GM21737 (cell line): Measurements from ENCODE around the gene TFAP2A.

Experiments used
- ATAC-seq: cut with Tn5 transposase; IDR thresholded peaks from one replicate; pipeline ENCODE4 v1.9.1; 2021; ENCODE audit warnings: mild to moderate bottlenecking, moderate library complexity; ENCODE audit not compliant: unreplicated experiment

TFAP2A gene

DNA sequence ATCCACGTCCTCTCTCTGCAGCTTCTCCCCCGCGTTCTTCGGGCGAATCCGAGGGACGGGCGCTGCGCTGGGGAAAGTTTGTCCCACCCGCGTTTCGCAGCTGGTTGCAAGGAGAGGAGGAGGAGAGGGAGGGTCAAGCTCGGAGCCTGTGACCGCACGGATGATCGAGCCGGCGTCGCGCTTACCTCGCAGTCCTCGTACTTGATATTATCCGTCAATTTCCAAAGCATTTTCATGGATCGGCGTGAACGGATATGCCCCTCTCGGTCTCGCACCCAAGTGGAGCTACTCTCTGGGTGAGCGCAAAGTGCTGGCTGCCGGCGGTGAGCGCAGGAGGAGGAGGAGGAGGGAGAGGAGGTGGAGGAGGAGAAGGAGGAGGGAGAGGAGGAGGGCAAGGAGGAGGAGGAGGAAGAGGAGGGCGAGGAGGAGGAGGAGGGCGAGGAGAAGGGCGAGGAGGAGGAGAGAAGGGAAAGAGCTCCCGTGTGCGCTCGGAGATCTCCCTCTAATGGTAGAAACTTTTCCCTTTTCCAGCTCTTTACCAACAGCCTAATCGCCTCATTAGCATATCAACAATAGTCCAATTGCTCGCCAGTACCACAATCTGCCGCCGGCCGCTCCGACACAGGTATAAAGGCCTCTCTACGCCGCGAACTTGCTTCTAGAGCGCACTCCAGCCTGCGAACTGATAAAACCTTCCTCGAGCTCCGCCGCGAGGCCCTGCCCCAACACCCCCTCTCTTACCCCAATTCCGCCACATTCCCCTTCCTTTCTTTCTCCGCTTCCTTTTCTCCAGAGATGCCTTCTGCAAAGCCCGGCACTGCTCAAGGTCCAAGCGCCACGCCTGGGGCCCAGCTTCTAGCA lies at the start of gene TFAP2A:
TSS of gene TFAP2A (minus strand) at position 319 of the 861 bp plus-strand sequence. CDS start at position 236, 83 bp downstream.
- no peak for ATAC-seq

DNA sequence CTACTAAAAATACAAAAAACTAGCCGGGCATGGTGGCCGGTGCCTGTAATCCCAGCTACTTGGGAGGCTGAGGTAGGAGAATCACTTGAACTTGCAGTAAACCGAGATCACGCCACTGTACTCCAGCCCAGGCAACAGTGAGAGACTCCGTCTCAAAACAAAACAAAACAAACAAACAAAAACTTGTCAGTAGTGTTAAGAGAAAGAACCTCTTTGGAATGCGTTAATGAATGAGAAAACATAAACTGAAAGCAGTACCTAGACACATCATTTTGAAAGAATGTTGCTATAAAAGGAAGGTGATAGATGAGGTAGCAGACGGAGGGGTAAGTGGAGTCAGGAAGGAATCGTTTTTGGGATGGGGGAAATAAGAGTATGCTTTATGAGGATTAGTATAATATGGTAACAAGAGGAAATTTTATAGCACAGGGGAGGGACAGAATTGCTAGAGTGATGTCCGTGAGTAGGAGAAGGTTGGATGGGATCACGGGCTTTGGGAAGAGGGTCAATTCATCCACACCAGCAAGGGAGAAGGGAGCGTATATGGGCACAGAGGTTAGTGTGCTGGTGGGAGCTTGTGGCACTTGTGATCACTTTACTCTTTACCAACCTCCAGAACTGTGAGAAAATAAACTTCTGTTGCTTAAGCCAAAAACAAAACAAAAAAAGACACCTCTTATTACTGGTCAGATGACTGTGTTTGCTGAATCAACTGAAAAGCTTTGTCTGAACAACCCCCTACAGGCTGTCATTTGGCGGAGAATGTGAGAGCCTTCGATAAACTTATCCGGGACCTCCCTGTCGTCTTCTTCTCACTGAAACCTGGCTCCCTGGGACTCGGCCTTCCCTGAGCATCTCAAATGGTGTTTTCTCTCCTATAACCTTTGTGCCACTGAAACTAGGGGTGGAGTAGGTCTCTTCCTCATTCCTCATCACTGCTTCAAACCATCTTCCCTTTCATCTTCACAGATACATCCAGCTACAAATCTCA lies 48.9 kb upstream of the TFAP2A start:
- no peak for ATAC-seq

DNA sequence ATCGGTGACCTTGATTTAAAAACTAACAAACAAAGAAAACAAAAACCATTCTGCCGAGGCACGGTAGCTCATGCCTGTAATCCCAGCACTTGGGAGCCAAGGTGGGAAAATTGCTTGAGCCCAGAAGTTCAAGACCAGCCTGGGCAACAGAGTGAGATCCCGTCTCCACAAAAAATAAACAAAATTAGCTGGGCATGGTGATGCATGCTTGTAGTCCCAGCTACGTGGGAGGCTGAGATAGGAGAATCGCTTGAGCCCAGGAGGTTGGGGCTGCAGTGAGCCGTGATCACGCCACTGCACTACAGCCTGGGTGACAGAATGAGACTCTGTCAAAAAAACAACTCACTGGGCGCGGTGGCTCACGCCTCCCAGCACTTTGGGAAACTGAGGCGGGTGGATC lies 48.2 kb upstream of the TFAP2A start:
- ATAC-seq: no peak

DNA sequence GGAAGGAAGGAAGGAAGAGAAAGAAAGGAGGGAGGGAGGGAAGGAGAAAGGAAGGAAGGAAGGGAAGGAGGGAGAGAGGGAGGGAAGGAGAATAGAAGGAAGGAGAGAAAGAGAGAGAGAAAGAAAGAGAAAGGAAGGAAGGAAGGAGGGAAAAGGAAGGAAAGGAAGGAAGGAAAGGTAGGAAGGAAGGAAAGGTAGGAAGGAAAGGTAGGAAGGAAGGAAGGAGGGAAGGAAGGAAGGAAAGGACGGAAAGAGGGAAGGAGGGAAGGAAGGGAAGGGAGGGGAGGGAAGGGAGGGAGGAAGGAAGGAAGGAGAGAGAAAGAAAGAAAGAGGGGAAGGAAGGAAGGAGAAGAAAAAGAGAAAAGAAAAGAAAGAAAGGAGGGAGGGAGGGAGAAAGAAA lies 47.0 kb upstream of the TFAP2A start:
- no peak for ATAC-seq

DNA sequence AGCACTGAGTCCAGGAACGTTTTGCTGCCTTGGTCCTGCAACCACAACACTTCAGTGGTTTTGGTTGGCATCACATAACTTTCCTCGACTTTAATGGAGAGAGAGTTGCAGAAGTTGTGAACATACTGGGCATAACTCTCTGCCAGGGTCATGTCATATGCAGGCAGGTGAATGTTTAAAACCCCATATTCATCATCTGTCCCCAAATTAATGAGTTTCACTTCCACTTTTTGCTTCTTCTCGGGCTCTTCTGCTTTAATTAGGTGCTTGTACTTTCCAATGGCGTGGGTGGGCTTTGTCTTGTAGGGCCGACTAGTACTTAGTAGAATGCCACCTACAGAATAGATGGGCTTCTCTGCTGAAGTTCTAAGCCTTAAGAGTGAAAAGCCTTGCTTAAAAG lies 45.2 kb upstream of the TFAP2A start:
- peak; percentile 92 for ATAC-seq

DNA sequence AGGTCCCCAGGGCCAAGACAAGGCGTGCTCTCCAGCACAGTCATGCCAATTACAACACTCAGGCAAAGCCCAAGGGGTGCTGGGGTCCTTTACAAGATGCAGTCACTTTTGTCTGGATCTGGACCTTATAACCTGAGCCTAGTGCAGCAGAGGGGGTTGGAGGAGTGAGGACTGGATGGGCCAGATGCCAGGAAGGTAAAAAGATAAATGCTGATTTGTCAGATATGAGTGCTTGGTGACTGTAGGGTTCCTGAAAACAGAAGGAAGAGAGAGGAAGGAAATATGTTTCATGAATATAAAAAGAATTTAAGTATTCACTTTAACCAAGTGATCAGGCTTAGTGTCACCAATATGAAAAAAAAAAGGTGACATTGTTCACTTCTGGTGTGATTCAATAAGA lies 43.4 kb upstream of the TFAP2A start:
- ATAC-seq: no peak

DNA sequence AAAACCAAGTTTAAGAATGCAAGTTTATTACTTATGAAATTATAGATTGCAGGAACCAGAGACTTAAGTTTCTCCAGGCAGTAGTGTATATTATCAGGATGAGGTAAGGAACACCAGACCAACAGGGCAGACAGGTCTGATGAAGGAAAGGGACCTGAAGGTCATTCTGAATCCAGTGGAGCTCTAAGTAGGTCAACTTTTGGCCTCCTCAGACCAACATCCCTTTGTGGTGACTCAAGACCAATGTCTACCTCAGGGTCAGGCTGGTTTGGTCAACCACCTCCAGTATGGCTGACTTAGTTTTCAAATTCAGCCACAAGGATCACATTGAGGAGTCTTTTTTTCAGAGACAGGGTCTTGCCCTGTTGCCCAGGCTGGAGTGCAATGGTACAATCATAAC lies 38.7 kb upstream of the TFAP2A start:
- no peak for ATAC-seq

DNA sequence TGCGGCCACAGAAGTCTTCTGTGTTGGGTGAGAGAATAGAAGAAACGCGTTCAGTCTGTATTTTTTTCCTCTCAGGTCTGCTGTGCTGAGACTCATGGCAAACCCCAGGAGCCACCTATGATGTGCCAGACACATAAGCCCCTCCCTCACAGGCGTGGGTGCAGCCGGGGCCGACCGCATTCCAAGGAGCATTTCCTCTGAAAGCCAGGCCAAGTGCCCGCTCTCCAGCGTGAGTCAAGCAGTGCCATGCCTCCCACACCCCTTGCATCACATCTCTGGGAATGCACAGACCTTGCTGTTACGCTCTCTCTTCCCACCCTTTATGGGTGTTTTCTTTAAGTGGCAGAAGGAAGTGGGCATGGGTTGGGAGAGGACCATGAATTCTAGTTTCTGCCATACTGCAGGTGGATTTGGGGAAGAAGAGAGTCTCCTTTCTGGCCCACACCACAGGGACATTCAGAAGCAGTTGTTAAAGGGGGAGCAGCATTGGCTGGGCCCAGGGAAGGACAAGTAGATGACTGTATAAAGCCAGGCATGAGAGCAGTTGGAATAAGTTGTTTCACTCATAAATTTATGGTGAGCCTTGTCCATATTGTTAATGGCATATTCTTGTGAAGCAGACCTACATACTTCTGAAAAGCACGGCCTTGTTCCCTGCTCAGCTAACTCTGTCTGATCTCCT lies 37.1 kb upstream of the TFAP2A start:
- ATAC-seq: no peak

DNA sequence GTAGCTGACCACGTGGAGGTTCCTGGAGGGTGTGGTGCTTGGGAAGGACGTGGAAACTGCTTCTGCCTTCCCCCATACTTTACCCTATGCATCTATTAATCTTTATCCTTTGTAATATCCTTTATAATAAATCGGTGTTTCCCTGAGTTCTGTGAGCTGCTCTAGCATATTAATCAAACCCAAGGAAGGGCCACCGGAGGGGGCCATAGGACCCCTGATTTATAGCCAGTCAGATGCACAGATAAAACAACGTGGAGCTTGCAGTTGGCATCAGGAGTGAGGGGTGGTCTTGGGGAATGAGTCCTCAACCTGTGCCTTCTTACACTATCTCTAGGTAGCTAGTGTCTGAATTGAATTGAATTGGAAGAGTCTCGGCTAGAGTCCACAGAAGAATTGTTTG lies 36.5 kb upstream of the TFAP2A start:
- ATAC-seq: no peak

DNA sequence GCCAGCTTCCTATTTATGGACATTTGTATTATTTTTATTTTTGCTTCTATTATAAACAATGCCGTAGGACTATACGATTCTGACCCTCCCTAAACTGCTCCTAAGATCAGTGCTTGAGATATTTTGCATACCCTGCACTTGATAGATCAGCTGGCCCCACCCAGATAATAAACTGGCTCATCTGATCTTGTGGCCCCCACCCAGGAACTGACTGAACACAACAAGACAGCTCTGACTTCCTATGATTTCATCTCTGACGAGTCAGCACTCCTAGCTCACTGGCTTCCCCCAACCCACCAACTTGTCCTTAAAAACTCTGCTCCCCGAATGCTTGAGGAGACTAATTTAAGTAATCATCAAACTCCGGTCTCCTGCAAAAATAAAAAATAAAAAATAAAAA lies 34.9 kb upstream of the TFAP2A start:
- no peak for ATAC-seq

DNA sequence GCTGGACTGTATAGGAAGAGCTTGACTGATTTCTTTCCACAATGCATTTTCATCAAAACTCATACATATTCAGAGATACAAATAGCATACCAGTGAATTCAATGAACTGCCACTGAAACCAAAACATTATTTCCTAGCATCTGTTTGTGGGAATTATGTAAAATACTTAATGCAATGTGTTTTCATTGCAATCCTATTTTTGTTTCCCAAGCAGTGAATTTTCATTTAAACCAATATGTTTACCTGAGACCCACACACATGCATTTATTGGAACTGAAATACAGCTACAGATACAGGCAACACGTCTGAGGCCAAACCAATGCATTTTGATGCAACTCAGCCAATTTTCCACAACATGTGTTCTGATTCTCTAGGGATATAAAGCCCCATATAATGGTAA lies 33.2 kb upstream of the TFAP2A start:
- ATAC-seq: no peak

DNA sequence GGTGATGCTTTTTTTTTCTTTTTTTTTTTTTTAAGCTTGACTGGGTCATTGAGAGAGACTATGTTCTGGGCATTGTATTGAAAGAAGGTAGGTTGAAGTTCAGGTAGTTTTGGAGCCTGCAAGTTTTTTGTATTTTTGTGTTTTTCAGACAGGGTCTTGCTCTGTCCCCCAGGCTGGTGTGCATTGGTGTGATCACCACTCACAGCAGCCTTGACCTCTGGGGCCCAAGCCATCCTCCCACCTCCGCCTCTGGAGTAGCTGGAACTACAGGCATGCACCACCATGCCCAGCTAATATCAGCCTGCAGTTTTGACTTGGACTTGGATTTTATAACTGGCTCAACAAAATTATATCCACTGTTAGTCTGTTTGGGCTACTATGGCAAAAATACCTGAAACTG lies 31.7 kb upstream of the TFAP2A start:
- no peak for ATAC-seq

DNA sequence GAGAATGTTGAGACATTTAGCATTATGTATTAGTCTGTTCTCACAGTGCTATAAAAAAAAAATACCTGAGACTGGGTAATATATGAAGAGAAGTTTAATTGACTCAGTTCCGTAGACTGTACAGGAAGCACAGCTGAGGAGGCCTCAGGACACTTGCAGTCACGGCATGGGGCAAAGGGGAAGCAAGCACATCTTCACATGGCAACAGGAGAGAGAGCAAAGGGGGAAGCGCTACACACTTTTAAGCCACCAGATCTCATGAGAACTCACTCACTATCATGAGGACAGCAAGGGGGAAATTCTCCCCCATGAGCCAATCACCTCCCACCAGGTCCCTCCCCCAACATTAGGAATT lies 26.8 kb upstream of the TFAP2A start:
- no peak for ATAC-seq

DNA sequence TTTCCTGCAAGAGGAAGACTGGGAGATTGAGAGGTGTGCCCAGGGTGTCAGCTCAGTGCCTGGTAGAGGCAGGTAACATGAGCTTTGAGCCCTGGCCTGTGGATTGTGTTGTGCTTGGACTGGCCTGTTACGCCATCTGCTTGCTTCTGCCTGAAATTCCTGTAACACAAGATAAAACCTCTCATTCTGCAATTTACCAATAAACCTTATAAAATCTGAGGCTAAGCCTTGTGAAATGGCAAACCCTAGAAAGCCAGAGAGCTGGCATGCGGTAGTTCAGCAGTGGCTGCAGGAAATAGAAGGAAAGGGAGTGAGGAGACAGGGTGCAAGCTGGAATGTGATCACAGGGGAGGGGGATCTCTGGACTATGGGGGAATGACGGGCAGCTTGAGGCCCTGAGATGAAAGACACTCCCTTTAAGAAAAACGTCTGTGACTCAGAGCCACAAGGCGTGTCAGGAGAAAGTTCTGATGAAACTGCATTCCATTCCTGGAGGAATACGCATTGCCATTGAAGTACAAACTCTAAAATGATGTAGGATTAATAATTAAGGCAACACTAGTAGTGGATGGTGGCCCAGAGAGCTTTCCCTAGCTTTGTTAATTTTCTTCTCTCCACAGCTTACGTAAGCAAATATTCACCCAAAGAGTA lies 26.3 kb upstream of the TFAP2A start:
- no peak for ATAC-seq

DNA sequence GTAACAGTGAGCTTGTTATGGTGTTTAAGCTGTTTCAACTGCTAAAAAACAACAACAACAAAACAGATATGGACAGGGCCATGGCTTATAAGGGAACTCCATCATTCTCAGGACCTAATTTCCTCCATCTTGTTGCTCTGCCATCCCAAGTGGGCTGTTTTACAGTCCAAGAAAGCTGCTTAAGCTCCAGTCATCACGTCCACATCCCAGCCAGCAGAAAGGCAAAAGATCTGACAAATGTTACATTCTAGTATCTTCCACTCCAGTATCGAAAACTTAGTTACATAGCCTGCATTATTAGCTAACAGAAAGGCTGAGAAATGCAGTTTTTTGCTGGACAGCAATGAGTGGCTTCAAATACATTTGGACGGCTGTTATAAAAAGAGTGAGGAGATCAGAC lies 23.0 kb upstream of the TFAP2A start:
- no peak for ATAC-seq

DNA sequence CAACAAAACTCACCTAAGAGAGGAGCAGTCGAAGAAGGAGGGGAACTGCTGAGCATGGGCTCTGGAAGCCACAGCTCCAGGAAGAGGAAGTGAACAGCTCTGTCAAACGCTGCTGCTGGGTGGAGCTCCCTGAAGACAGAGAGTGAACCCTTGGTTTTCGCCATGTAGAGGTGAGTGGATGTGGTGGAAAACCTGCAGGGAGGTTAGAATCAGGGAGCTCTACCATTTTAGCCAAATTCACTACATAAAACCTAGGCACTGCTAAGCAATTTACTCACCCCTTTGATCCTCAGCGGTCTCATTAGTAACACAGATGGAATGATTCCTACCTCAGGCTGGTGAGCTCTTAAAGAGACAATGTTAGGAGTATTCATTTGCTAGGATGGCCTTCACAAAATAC lies 19.4 kb upstream of the TFAP2A start:
- no peak for ATAC-seq

DNA sequence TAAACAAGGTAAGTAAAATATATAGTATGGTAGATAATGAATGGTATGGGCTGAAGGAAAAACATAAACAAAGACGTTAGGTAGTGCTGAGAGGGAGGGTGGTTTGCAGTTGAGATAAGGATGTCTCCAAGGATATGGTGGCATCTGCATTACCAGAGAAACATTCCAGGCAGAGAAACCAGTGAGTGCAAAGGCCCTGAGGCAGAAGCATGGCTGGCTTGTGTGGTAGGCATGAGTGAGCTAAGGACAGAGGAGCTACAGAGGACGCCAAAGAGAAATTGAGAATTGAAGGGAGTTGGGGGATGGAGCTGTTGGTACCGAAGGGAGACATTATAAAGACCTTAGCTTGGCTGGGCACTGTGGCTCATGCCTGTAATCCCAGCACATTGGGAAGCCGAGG lies 18.4 kb upstream of the TFAP2A start:
- no peak for ATAC-seq

DNA sequence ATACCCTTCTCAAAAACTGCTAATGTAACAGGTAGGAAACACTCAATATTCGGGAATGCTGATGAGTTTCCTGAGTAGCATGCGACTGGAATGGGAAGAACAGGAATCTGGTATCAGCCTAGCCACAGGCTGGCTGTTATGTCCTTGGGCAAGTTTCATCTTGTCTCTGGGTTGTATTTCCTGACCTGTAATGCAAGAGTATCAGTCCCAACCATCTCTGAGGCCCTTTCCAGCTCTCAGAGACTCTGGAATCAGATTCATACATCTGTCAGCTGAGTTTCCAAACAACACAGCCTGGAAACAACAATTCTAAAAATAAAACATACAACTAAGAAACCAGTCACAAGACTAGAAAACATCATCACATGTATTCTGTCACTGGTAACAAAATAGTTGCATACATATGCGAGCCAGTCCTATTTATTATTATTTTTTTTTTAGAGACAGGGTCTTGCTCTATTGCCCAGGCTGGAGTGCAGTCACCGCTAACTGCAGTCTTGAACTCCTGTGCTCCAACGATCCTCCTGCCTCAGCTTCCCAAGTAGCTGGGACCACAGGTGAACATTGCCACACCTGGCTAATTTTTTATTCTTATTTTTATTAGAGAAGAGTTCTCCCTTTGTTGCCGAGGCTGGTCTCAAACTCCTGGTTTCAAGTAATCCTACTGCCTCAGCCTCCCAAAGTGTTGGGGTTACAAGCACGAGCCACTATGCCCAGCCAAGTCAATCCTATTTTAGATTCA lies 16.7 kb upstream of the TFAP2A start:
- no peak for ATAC-seq

DNA sequence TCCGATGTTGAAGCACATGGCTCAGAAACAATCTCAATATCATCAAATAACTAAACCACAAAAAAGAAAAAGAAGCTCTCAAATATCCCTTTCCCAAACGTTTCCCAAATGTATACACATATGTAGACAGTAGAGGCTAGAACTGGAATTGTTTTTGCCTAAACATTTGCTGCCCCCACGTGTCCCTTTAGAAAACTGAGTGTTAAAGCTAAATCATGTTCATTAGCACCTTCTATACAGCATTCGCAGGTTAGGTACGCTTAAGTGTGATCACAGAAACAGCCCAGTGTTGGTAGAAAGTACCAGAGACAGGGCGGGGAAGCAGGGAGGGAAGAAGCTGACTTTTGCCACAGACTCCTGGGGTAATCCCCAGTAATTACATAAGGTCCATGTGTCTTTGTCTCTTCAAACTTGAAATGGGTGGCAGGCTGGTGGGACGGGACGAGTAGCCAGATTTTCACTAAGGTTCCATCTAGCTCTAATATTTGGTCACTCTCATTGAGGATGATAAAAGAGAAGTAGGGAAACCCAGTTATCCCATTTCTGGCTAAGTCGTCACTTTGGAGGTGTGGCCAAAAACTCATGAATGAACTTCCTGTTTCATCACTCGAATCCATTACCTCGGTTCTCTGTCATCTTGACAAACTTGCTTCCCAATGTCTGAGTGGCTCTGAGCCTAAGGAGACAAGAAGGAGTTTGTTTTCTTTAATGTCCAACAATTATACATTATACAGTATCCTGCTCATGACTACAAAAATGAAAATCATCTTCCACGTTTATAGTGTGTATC lies 15.0 kb upstream of the TFAP2A start:
- ATAC-seq: peak; percentile 60
